H1 (cell line): ENCODE measurements around the gene DOCK9. TPM values are rescaled to one million over a fixed set of nuclear protein-coding genes. Genes with fewer than 3 reads are reported as not detected.

Experiments used
- CTCF ChIA-PET: fragments of 300-600 bp; sonication (Branson Sonifier 250); formaldehyde crosslinking; loops from one replicate; lab custom pipeline; 2021; ENCODE audit not compliant: partially characterized antibody; lab: Charles Lee
- POLR2A ChIA-PET: fragments of 300-600 bp; sonication (Branson Sonifier 250); formaldehyde crosslinking; loops from one replicate; lab custom pipeline; 2021; ENCODE audit warnings: inconsistent platforms; ENCODE audit not compliant: partially characterized antibody; lab: Charles Lee
- DNase-seq, 2 experiments: peaks; one replicate each; pipeline versions ENCODE4 v3.0.0 to v3.0.0-alpha.2; 2010 to 2022; ENCODE audit warnings: low spot score in 2 of 2, low read depth in 1 of 2, mixed read lengths in 1 of 2
- FAIRE-seq: peaks from 2 replicates; lab custom pipeline; 2011; peaks lifted over from hg19 to GRCh38; lab: Jason Lieb, UNC
- H2AFZ ChIP-seq: 2 replicates; pipeline ENCODE4 v1.8.1; 2012; ENCODE audit warnings: low read length, inconsistent platforms
- H2AK5ac ChIP-seq: 2 replicates; pipeline ENCODE4 v1.6.1; 2013; ENCODE audit warnings: low read depth, low read length
- H2BK120ac ChIP-seq: replicated peaks from 2 replicates; pipeline ENCODE3; 2013; ENCODE audit warnings: low read depth, low read length, inconsistent platforms
- H2BK12ac ChIP-seq: 2 replicates; pipeline ENCODE4 v1.6.1; 2013; ENCODE audit warnings: low read depth, low read length
- H2BK15ac ChIP-seq: 2 replicates; pipeline ENCODE4 v1.6.1; 2013; ENCODE audit warnings: low read length
- H2BK20ac ChIP-seq: 2 replicates; pipeline ENCODE4 v1.6.1; 2013; ENCODE audit warnings: low read length
- H2BK5ac ChIP-seq: 2 replicates; pipeline ENCODE4 v1.6.1; 2013; ENCODE audit warnings: low read depth, low read length
- H3K14ac ChIP-seq: 2 replicates; pipeline ENCODE4 v1.6.1; 2013; ENCODE audit warnings: inconsistent platforms; ENCODE audit not compliant: insufficient read length
- H3K18ac ChIP-seq: 2 replicates; pipeline ENCODE4 v1.6.1; 2013; ENCODE audit warnings: low read length; ENCODE audit errors: extremely low read depth
- H3K23ac ChIP-seq: 2 replicates; pipeline ENCODE4 v1.6.1; 2013; ENCODE audit warnings: inconsistent platforms; ENCODE audit not compliant: insufficient read length
- H3K23me2 ChIP-seq: 2 replicates; pipeline ENCODE4 v1.6.1; 2013; ENCODE audit warnings: low read depth, low read length
- H3K27ac ChIP-seq: 2 replicates; pipeline ENCODE4 v1.6.1; 2011; ENCODE audit warnings: low read depth, low read length, inconsistent platforms
- H3K27me3 ChIP-seq, 4 experiments: replicated peaks in 1 of 4; 1 replicate in 1 of 4; 2 replicates in 3 of 4; pipeline versions ENCODE4 v1.6.1 to v1.8.1; 2011 to 2013; ENCODE audit warnings: low read length in 3 of 4, mild to moderate bottlenecking in 3 of 4, inconsistent platforms in 2 of 4, mixed read lengths in 2 of 4, moderate library complexity in 1 of 4; ENCODE audit not compliant: control insufficient read depth in 3 of 4, insufficient read depth in 3 of 4; ENCODE audit errors: extremely low read depth in 1 of 4
- H3K36me3 ChIP-seq, 4 experiments: 2 replicates each; pipeline versions ENCODE4 v1.6.1 to v1.8.1; 2011 to 2013; ENCODE audit warnings: mild to moderate bottlenecking in 4 of 4, low read length in 3 of 4, moderate library complexity in 2 of 4, control low read depth in 1 of 4, inconsistent platforms in 1 of 4; ENCODE audit not compliant: insufficient read depth in 4 of 4, control insufficient read depth in 2 of 4
- H3K4ac ChIP-seq: replicated peaks from 2 replicates; pipeline ENCODE3; 2013; ENCODE audit warnings: low read length, low read depth, mixed read lengths, inconsistent platforms; ENCODE audit not compliant: insufficient read length
- H3K4me1 ChIP-seq, 4 experiments: replicated peaks in 1 of 4; 1 replicate in 1 of 4; 2 replicates in 3 of 4; pipeline versions ENCODE4 v1.6.1 to v1.8.1; 2011 to 2013; ENCODE audit warnings: low read length in 3 of 4, inconsistent platforms in 2 of 4, mixed read lengths in 1 of 4; ENCODE audit not compliant: insufficient read depth in 4 of 4, control insufficient read depth in 3 of 4
- H3K4me2 ChIP-seq, 2 experiments: 2 replicates each; pipeline versions ENCODE4 v1.6.1 to v1.8.1; 2011 to 2013; ENCODE audit warnings: low read depth in 2 of 2, low read length in 2 of 2, control low read depth in 1 of 2, inconsistent platforms in 1 of 2, mild to moderate bottlenecking in 1 of 2; ENCODE audit not compliant: insufficient read depth in 1 of 2
- H3K4me3 ChIP-seq, 4 experiments: fragments of 200-600, 300-600 bp in 1 of 4; sonication (generic), shearing (Covaris generic), sonication (Bioruptor Twin) in 1 of 4; 2 replicates each; pipeline versions ENCODE4 v1.5.1 to v1.8.1; 2011 to 2016; ENCODE audit warnings: low read length in 4 of 4, low read depth in 3 of 4, control low read depth in 2 of 4, inconsistent platforms in 2 of 4, mild to moderate bottlenecking in 2 of 4, mixed read lengths in 1 of 4, moderate library complexity in 1 of 4; ENCODE audit not compliant: insufficient read depth in 2 of 4; ENCODE audit errors: extremely low read depth in 1 of 4
- H3K56ac ChIP-seq: replicated peaks from 2 replicates; pipeline ENCODE3; 2013; ENCODE audit warnings: low read depth, mild to moderate bottlenecking, mixed read lengths, low read length, inconsistent platforms; ENCODE audit not compliant: insufficient read length
- H3K79me1 ChIP-seq: 2 replicates; pipeline ENCODE4 v1.6.1; 2013; ENCODE audit warnings: low read depth, low read length, control low read depth
- H3K79me2 ChIP-seq, 2 experiments: 2 replicates each; pipeline versions ENCODE4 v1.6.1 to v1.8.1; 2012 to 2013; ENCODE audit warnings: low read length in 2 of 2, mild to moderate bottlenecking in 2 of 2, inconsistent platforms in 1 of 2; ENCODE audit not compliant: insufficient read depth in 2 of 2, control insufficient read depth in 1 of 2
- H3K9ac ChIP-seq, 4 experiments: replicated peaks in 1 of 4; 1 replicate in 1 of 4; 2 replicates in 3 of 4; pipeline versions ENCODE4 v1.6.1 to v1.8.1; 2011 to 2013; ENCODE audit warnings: low read depth in 3 of 4, low read length in 3 of 4, control low read depth in 2 of 4, mild to moderate bottlenecking in 2 of 4, moderate library complexity in 2 of 4, inconsistent platforms in 1 of 4; ENCODE audit errors: extremely low read depth in 1 of 4
- H3K9me3 ChIP-seq, 2 experiments: 2 replicates each; pipeline versions ENCODE4 v1.6.1 to v1.8.1; 2012 to 2013; ENCODE audit warnings: mild to moderate bottlenecking in 2 of 2, moderate library complexity in 2 of 2, control low read depth in 1 of 2, inconsistent platforms in 1 of 2, low read depth in 1 of 2, low read length in 1 of 2, mixed read lengths in 1 of 2; ENCODE audit not compliant: insufficient read depth in 2 of 2
- H4K20me1 ChIP-seq, 2 experiments: replicated peaks in 1 of 2; 2 replicates each; pipeline versions ENCODE3 to v1.8.1; 2011 to 2013; ENCODE audit warnings: inconsistent platforms in 2 of 2, low read length in 2 of 2, mild to moderate bottlenecking in 1 of 2; ENCODE audit not compliant: insufficient read depth in 2 of 2, control insufficient read depth in 1 of 2
- H4K5ac ChIP-seq: 2 replicates; pipeline ENCODE4 v1.6.1; 2013; ENCODE audit warnings: low read length, low read depth, mixed read lengths, inconsistent platforms; ENCODE audit not compliant: insufficient read length
- H4K8ac ChIP-seq: 2 replicates; pipeline ENCODE4 v1.8.0; 2013; ENCODE audit warnings: mild to moderate bottlenecking, moderate library complexity, low read length, inconsistent platforms; ENCODE audit not compliant: insufficient read depth; ENCODE audit errors: extremely low read depth
- H4K91ac ChIP-seq: replicated peaks from 2 replicates; pipeline ENCODE3; 2013; ENCODE audit warnings: low read length, mixed read lengths, inconsistent platforms; ENCODE audit not compliant: insufficient read length
- KDM4A ChIP-seq: IDR thresholded peaks from one replicate; pipeline ENCODE4 v1.7.1; 2012; ENCODE audit warnings: low read depth, mild to moderate bottlenecking, moderate library complexity, low read length, inconsistent platforms; ENCODE audit not compliant: severe bottlenecking
- RFX5 ChIP-seq: IDR thresholded peaks from 2 replicates; pipeline ENCODE4 v1.6.1; 2011; ENCODE audit warnings: low read depth, low read length, improper control_type of control experiment, borderline replicate concordance
- SRF ChIP-seq: IDR thresholded peaks from 2 replicates; pipeline ENCODE4 v1.6.1; 2011; ENCODE audit warnings: mild to moderate bottlenecking, low read depth, low read length, moderate library complexity
- WGBS, 2 experiments: shearing (Covaris generic) in 1 of 2; methylation state at CpG; one replicate each; pipeline versions ENCODE4 v1.1.6 to v1.1.7; 2013 to 2015; ENCODE audit warnings: low lambda C conversion rate in 2 of 2, mixed read lengths in 2 of 2, inconsistent platforms in 1 of 2, low coverage in 1 of 2, missing lambda C conversion rate in 1 of 2; ENCODE audit not compliant: insufficient replicate concordance in 2 of 2, insufficient coverage in 1 of 2, insufficient read length in 1 of 2; ENCODE audit errors: extremely low coverage in 1 of 2, missing lambda C conversion rate in 1 of 2; 5-methylcytosine and 5-hydroxymethylcytosine counted together
- long read RNA-seq, 2 experiments: library from RNA in 1 of 2; library from capped mRNA in 1 of 2; stranded (forward); transcript quantifications; one replicate each; pipeline ENCODE4 v2.0.0, GENCODE V29; 2021; ENCODE audit warnings: inconsistent platforms in 1 of 2
- polyA minus RNA-seq, 3 experiments: library from RNA; depleted of rRNA, polyadenylated mRNA; stranded (reverse); fragments of >200 nt; gene quantifications; 1 replicate in 2 of 3; 2 replicates in 1 of 3; pipeline ENCODE4 v1.2.3, GENCODE V29; 2011
- polyA plus RNA-seq, 7 experiments: library from polyadenylated mRNA; depleted of rRNA in 3 of 7; stranded (reverse) in 5 of 7; unstranded in 2 of 7; fragments of >200 nt in 5 of 7; fragments of 200-250 nt in 2 of 7; gene quantifications; 1 replicate in 5 of 7; 2 replicates in 1 of 7; 4 replicates in 1 of 7; pipeline versions ENCODE4 v1.2.1 to v1.2.3, GENCODE V29; 2011 to 2013; ENCODE audit warnings: missing spikeins in 2 of 7, mixed read lengths in 2 of 7
- total RNA-seq: library from RNA; stranded (reverse); fragmentation: NEBNext Ultra II Directional; extraction: Animal tissue kit (Norgen Biotek cat#: 25700); gene quantifications from 2 replicates; pipeline ENCODE4 v1.2.1, GENCODE V29; 2021

Gene DOCK9, protein sequence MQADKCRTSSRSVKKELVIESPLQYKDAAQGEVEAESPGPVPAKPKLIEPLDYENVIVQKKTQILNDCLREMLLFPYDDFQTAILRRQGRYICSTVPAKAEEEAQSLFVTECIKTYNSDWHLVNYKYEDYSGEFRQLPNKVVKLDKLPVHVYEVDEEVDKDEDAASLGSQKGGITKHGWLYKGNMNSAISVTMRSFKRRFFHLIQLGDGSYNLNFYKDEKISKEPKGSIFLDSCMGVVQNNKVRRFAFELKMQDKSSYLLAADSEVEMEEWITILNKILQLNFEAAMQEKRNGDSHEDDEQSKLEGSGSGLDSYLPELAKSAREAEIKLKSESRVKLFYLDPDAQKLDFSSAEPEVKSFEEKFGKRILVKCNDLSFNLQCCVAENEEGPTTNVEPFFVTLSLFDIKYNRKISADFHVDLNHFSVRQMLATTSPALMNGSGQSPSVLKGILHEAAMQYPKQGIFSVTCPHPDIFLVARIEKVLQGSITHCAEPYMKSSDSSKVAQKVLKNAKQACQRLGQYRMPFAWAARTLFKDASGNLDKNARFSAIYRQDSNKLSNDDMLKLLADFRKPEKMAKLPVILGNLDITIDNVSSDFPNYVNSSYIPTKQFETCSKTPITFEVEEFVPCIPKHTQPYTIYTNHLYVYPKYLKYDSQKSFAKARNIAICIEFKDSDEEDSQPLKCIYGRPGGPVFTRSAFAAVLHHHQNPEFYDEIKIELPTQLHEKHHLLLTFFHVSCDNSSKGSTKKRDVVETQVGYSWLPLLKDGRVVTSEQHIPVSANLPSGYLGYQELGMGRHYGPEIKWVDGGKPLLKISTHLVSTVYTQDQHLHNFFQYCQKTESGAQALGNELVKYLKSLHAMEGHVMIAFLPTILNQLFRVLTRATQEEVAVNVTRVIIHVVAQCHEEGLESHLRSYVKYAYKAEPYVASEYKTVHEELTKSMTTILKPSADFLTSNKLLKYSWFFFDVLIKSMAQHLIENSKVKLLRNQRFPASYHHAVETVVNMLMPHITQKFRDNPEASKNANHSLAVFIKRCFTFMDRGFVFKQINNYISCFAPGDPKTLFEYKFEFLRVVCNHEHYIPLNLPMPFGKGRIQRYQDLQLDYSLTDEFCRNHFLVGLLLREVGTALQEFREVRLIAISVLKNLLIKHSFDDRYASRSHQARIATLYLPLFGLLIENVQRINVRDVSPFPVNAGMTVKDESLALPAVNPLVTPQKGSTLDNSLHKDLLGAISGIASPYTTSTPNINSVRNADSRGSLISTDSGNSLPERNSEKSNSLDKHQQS (N-terminal part only)
- total RNA-seq (31.5 and 35.4 TPM in 2 replicates), polyA plus RNA-seq (2011; rRNA removed) (18.7 and 21.6 TPM in 2 replicates), polyA minus RNA-seq (2011; rRNA and poly(A)+ RNA removed) (43.4 and 72.7 TPM in 2 replicates)
- polyA plus RNA-seq (2011; cell fraction: cytosol; rRNA removed), result 24.3 TPM
- polyA plus RNA-seq (2011; cell fraction: nucleus; rRNA removed), result 23.9 TPM
- 26.9 to 34.3 TPM (median 27.8 TPM) in 4 replicates for polyA plus RNA-seq (2012, experiment 1 of 2)
- 1.2 TPM for polyA plus RNA-seq (2012, experiment 2 of 2)
- polyA plus RNA-seq (2013, experiment 1 of 2), result 14.1 TPM
- polyA plus RNA-seq (2013, experiment 2 of 2), result 13.7 TPM
- polyA minus RNA-seq (2011; cell fraction: cytosol; rRNA and poly(A)+ RNA removed), result 24.7 TPM
- polyA minus RNA-seq (2011; cell fraction: nucleus; rRNA and poly(A)+ RNA removed), result 64.1 TPM
- long read RNA-seq, experiment 1, partial matches to known transcripts, result 10 of 29 reads
- long read RNA-seq, experiment 1, other reads (novel, unspliced or antisense), result 19 of 29 reads
- long read RNA-seq, experiment 2, partial matches to known transcripts, result 1 of 1 reads
- long read RNA-seq, experiment 2, other reads (novel, unspliced or antisense), result 0 of 1 reads

- Histone ChIP-seq H3K14ac (no peak within 1 kb of the TSS), H2BK5ac (no peak within 1 kb of the TSS), H3K4me1 (peaks cover 6 to 20% (median 9%) of the 10 kb centered on the region in 4 experiments), H3K9ac (no peak within 1 kb of the TSS), H2BK15ac (no peak within 1 kb of the TSS), H3K4ac (no peak within 1 kb of the TSS), H3K4me2 (no peak within 1 kb of the TSS), H3K36me3 (no peaks in the 10 kb centered on the region), H3K56ac (no peak within 1 kb of the TSS), H2AK5ac (no peak within 1 kb of the TSS), H4K5ac (no peak within 1 kb of the TSS), H3K79me2 (no peaks in the 10 kb centered on the region), H2BK120ac (no peak within 1 kb of the TSS), H3K27me3 (no peaks in the 10 kb centered on the region), H3K4me3 (no peak within 1 kb of the TSS), H3K23ac (no peak within 1 kb of the TSS), H3K9me3 (no peaks in the 10 kb centered on the region), H3K23me2 (no peaks in the 10 kb centered on the region; the same call in 1 of the 2 replicates), H2BK12ac (no peak within 1 kb of the TSS; the same call in 1 of the 2 replicates), H3K18ac (peak within 1 kb of the TSS; percentile 38; the same call in 1 of the 2 replicates), H2BK20ac (no peak within 1 kb of the TSS), H4K20me1 (no peaks in the 10 kb centered on the region), H3K27ac (0 out of 2 replicates have a peak within 1 kb of the TSS, but pooled peaks have one; percentile 14), H3K79me1 (no peaks in the 10 kb centered on the region), H4K91ac (no peak within 1 kb of the TSS), H4K8ac (peak within 1 kb of the TSS; percentile 63; the same call in 1 of the 2 replicates), H2AFZ (no peak within 1 kb of the TSS)
- WGBS, 2 experiments, result 84% methylated on average over 16 of the region's 16 CpGs; no CpG with 5 or more reads in 1 of the 2 experiments
- FAIRE-seq (no peak), DNase-seq (peak in 1 of 2 experiments; percentile 55)
- ChIA-PET CTCF (interaction anchor here (0.8 to 1.9 kb wide), 10 partner anchors 11 to 278 kb away, joined by 3 to 5 read pairs (median 3); no protein-coding TSS in a partner anchor), POLR2A (interaction anchor here (1.1 kb wide), 1 partner anchor 8 kb away, joined by 3 read pairs; no protein-coding TSS in a partner anchor)
- TF ChIP-seq SRF (no peak), KDM4A (no peak), RFX5 (no peak)
Measured at GRCh38 chr13:98977568-98978265, at the start of gene DOCK9. Gene DOCK9 (minus strand): TSS chr13:98978064. CDS start chr13:98977909, 155 bp downstream.
